Skeletal muscle cell (primary cell): ENCODE results near the gene SLK.
A peak's percentile ranks its signal among the peaks of the same experiment; 100 is the strongest.

ENCODE experiments used
- DNase-seq: peaks from one replicate; pipeline ENCODE4 v3.0.0-alpha.2; 2010; ENCODE audit warnings: low read depth
- H3K4me3 ChIP-seq: 2 replicates; pipeline ENCODE4 v1.5.1; 2011; ENCODE audit warnings: low read depth, mild to moderate bottlenecking, control low read depth, low read length, moderate library complexity

SLK gene

DNA sequence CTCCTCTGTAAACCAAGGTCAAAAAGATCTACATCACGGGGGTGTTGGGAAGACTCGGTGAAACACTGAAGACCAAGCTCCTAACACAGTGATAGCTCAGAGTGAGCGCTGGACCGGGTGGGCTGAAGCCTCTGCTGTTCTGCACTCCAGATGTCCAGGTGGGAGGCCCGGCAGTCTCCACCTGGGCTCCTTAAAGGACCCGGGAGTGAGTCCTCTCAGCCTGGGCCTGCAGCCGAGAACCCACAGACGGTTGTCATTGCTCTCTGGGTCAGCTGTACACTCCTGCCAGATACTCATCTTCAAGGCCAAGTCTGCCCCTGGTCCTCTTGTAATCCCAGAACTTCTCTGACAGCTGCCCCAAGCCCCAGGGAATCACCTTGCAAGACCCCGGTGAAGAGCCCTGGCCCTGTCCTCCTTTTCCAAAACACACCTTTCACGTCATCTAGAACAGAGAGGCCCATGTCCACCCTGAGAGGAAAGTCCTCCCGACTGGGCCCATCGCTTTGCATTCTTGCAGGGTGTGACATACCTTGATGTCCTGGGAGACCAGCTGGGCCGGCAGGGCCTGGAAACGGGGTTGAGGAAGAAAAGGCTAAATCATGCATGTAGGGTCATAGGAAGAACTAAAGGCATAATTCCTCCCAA is 75.1 kb downstream of the SLK start:
- DNase-seq = no peak
- H3K4me3 ChIP-seq = no peak overlapping the region

DNA sequence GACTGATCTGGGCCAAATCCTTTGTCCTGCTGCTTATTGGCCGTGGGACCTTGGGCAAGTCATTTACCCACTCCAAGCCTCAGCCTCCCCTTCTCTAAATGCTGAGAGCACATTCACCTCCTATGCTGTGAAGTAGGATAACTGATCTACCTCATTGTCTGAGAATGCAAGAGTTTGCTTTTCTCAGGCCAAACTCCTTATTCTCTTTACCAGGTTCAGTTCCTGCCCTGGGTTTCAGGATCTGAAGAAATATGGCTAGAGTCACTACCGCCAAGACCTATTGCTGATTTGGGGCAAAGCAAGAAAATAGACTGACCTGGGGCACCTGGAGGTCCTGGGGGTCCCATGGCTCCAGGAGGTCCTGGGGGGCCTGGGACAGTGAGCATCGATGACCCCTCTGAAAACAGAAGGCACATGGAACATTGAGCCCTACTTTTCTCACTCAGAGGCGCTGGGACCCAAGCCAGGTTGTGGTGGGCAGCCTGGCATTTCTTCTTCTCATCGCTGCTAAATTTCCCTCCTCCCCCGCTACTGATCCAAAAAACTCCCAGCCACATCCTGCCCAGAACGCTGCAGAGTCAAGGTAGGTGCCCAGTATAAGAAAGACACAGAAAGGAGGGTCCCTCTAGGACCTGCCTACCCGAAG is 76.4 kb downstream of the SLK start:
- no peak overlapping the region for H3K4me3 ChIP-seq
- DNase-seq = no peak

DNA sequence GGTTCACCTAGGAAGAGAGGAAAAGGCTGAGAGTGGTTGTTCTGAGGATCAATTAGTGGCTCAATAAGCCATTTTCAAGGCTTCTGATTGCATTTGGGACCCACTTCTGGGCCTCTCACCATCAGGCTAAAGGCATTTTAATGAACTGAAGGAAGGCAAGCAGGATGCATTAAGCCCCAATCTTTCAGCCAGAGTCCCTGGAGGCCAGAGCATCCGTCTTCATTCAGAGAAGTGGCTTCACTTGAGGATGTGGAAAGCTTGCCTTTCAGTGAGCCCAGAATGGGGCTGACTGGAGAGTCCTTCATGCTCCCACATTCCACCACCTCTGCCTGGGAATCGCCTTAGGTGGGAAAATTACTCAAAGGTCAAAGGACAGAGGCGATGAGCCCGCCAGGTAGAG is 76.9 kb downstream of the SLK start:
- no peak overlapping the region for H3K4me3 ChIP-seq
- DNase-seq = no peak

DNA sequence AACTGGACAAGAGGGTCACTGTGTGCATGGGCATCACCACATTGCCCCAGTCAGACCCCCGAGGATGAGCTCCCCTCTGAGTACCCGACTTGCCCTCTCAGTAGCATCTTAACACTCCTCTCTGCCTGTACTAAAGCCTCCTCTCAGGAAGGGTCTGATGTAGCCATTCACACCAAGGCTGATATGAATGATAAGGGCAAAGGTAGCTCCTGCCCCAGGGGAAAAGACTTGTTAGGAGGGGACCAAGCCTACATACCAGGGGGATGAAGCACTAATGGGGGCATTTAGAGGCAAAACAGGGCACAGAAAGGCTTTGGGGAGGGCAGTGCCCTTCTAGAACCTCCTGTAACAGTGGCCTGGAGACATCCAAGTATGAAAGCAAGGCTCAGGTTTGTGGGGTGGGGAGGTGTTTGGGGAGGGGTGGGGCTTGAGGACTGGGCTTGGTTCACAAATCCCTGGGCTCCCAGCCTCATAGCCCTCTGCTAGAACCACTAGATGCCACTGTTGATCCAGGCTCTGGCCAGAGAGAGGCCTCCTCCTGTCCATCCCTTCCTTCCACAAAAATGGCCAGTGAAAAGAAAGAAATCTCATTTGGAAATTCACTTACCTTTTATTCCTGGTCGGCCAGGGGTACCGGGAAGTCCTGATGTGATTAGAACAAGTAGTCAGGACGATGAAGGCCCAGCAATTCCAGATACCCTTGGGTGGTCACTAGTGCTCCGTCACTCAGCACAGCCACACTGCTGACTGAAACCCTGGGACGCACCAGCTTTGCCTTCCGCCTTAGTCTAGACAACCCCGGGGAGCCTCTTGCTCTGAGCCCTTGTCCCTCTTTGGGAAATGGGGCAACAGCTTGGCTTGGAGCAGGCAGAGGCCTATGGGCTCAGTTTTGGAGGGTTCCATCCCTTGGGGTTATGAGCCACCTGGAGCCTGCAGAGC is 78.5 kb downstream of the SLK start:
- peak; percentile 33 for DNase-seq
- no peak overlapping the region for H3K4me3 ChIP-seq

DNA sequence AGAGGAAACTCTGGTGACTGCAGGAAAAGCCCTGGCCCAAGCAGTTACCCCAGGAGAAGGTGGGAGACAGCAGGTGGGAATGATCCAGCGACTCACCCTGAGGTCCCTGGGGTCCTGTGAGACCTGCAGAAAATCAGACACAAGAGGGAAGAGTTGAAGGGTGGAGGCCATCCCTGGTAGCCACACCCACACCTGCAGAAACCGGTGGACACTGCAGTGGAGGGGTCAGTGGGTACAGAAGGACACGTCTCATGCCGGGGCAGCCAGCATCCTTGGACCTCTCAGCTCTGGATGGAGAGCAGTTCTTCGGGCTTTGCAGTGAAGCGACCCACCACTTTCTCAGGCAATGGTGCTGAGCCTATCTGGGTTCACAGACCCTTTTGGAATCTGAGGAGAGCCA is 79.7 kb downstream of the SLK start:
- no peak for DNase-seq
- H3K4me3 ChIP-seq = no peak overlapping the region

DNA sequence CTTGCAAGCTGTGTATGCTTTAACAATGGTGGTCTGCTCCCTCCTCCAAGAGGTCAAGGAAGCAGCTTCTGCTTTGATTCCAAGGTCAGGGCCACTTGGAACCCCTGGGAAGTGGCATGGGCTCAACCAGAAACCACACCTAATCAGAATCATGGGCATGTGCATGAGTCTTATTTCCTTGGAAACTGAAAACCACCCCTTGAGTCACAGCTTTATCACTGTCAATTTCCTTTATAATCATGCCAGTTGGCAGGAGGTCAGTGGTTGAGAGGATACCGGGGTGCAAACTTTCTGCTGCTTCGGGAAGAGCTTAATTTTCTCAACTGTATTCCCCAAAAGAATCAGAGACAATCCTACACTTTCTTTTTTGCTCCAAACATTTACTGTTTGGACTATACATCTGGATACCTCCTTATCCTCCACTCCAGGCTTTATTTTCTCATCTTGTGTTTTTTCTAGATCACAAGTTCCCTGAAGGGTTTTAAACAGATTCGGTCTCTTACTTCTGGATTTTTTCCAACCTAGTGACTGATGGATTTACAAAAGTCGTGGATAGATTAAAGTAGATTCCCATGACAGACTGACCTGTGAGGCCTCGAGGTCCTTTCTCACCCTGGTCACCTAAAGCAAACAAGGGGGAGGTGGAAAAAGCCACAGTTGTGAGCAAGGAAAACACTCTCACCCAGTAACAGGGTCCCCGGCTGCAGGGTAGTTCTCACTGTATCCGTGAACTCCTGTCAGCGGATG is 82.7 kb downstream of the SLK start:
- no peak overlapping the region for H3K4me3 ChIP-seq
- DNase-seq = peak; percentile 14

DNA sequence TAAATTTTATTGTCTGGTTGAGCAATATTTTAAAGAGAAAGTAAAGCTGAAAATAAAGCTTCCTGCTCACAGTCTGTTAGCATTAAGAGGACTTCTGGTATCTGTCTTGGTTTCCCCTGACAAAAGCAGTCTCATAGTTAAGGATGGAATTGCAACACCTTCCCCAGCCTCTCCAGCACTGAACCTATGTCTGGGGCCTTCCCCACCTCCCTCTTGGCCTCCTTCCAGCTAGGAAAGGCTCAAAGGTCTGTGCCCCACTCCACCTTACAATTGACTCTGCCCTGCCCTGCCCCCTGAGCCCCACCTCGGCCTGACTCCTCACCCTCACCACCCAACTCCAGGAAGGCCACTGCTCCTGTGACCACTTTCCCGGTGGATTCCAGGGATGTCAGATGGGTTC is 85.5 kb downstream of the SLK start:
- no peak for DNase-seq
- no peak overlapping the region for H3K4me3 ChIP-seq

DNA sequence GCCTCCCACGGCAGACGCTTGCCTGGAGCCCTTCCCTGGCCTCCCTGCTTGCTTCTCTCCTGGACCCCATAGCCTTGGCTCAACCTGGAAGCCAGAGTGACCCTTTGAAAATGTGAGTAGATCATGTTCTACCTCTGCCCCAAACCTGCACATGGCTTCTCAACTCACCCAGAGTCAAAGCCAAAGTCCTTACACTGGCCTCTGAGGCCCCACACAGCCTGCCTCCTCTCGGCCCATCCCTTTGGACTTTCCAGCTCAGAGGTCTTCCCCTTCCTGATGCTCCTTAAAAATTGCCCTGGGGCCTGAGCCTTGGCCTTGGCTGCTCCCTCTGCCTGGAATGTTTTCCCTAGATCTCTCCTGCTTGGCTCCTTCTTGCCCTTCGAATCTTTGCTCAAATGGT is 86.3 kb downstream of the SLK start:
- no peak for DNase-seq
- H3K4me3 ChIP-seq = no peak overlapping the region

DNA sequence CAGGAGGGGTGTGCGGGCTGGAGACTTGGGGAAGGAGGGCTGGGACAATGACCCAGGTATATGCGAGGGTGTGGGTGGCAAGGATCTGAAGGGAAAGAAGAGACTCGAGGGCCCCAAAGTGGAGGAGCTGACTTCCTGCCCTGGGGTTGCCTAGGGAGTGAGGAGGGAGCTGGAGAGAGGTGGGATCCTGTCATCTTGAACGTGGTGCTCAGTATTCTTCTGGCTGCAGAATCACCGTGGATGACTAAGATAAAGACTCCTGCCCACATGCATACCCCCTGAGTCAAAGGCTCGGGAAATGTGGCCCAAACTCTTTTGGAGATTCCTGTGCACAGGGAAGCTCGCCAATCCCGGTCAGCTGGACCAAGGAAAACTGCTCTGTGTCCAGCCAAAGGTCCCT is 87.5 kb downstream of the SLK start:
- no peak for DNase-seq
- H3K4me3 ChIP-seq = no peak overlapping the region

DNA sequence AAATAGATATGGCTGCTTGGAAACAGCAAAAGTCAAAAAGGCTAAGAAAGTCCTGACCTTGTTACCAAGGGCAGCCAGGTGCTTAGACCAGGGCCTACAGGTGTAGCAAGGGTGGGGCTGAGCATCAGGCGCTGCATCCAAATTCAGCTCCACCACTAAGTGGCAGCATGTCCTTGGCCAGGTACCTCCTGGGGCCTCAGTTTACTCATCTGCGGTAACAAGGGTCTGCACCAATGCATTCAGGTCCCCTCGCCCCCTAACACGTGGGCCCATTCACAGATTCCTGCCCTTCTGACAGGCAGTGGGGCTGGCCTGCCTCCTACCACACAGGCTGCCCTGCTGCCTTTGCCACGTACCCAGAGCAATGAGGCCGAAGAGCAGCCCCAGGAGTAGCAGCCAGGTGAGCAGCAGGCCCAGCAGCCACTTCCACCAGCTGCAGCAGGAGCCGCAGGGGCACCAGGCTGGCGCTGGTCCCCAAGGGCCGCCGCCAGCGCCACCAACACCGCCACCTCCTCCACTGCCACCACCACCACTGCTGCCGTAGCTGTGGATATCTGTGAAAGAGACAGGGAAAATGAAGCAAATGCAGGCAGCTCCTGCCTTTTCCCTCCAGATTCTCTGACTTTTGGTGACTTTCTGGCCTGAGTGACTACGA is 89.8 kb downstream of the SLK start:
- H3K4me3 ChIP-seq = no peak overlapping the region
- no peak for DNase-seq

DNA sequence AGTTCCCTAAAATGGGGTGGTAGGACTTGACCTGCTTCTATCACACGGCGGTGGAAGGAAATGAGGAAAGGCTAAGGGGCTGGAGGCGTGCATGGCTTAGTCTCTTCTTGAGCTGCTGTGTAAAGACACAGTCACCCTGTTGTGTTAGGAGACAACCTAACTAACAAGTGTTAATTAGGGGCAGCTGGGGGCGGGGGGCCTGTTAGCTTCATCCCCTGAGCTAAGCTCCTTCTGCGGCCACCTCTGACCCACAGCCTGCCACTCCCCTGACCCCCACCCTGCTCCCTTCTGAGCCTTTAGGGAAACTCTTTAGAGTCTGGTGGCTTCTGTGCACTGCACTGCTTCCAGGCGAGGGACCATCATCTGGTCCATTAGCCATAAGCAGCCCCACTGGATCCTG is 90.8 kb downstream of the SLK start:
- DNase-seq = no peak
- H3K4me3 ChIP-seq = no peak overlapping the region

DNA sequence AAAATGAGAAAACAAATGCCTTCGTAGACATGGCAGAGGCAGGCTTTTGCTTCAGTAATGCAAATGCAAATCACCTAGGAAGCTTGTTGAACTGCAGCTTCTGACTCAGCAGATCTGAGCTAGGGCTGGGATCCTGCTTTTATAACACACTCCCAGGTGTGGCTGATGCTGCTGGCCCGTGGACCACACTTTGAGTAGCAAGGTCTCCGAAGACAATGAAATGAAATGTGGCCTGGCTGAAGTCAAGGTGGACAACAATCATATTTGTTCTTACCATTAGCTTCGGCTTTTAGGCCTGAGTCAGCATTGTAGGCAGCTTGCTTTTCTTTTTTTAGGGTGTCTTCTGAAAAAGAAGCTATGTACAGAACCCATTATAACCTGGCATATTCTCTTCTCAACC is 92.4 kb downstream of the SLK start:
- no peak for DNase-seq
- H3K4me3 ChIP-seq = no peak overlapping the region

DNA sequence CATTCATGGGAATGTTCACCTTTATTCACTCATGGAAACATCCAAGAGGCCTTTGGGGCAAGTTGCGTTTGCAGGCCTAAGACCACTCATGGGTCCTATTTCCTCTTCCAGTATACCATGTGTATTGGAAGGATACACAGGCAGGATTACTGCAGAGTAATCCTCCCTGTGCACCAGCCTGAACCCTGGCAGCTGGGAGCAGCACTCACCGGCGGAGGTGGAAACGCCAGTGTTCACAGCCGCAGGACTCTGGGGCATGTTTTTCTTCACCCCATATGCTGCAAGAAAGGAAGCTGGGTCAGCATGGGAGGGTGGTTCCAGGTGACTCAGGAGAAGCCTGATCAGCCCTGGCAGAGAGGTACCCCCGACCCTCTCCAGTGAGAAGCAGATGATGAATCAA is 94.3 kb downstream of the SLK start:
- no peak overlapping the region for H3K4me3 ChIP-seq
- no peak for DNase-seq

DNA sequence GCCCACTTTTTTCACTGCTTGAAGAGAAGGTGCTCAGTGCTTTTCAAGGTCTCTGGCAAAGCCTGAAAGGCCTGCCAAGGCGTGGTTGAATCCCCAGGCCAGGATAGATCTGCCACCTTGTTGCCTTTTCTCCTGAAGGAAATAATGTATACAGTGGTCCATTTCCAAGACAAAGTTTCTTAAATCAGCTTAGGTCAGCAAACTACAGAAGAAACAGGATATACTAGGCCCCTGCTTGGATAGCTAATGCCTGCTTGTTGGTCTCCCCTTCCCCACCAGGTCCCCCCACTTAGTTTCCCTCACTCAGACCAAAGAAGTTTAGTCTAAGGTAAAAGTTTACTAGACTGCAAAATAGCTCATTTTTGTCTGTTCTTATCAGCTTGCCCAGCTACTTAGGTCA is 98.8 kb downstream of the SLK start:
- H3K4me3 ChIP-seq = no peak overlapping the region
- DNase-seq = no peak

DNA sequence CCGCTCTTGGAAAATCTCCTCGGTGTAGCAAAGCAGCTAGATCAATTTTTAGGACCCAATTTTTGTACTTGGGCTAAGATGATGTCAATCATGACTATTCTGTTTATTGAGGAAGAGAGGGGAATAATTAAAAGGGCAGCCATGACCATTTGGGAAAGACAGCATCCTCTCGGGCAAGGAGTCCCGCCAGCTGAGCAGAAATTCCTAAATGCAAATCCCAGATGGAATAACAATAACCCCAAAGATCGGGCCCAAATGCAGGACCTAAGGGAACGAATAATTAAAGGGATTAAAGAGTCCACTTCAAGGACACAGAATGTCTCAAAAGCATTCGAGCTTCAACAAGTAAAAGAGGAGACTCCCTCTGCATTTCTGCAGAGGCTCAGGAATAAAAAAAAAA is 100.0 kb downstream of the SLK start:
- DNase-seq = no peak
- no peak overlapping the region for H3K4me3 ChIP-seq

DNA sequence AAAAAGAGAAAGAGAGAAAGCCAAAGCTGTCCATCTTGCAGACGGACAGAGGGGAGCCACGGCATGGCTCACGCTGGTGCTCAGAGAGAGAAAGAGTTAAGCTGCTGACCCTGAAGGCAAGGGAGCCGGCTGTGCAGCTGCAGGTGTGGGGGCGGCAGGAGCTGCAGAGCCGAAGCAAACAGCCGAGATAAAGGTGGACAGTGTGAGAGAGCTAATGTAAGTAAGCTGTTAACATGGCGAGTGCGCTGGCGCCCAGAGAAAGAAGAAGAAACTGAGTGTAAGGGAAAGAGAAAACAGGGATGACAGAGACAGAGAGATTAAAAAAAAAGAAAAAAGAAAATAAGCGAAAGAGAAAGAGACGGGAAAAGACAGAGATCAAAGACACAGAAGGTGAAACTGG is 100.6 kb downstream of the SLK start:
- no peak overlapping the region for H3K4me3 ChIP-seq
- DNase-seq = no peak

DNA sequence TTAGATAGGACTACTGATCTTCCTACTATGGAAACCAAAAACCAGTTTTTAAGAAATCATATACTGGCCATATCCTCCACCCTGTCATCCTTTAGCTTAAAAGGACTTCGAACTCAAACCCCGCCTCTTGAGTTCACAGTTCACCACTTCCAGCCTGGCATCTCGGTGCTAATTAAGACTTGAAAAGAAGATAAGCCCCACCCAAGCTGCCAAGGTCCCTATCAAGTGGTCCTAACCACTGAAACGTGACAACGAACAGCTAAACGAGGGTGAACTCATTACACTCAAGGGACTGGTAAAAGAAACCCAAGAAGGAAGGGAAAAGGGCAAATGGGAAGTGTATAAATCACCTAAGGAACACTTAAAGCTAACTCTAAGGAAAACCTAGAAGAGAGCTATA is 102.7 kb downstream of the SLK start:
- DNase-seq = no peak
- no peak overlapping the region for H3K4me3 ChIP-seq

DNA sequence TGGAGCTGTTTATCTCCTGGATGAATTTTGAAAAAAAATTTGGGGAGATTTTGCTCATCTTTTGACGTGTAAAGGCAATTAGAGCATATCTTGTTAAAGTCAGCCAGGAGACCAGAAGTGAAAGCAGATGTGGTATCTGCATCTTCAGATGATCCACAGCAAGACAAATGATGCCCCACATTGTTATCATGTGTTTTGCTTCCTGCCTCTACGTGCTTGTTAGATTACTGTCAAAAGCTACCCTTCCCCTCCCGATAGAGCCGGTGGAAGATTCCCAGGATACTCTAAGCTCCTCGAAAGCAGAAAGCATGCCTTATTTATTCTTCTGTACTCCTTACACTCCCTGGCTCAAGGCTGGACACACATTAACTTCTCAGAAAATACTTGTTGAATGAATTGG is 105.8 kb downstream of the SLK start:
- DNase-seq = no peak
- H3K4me3 ChIP-seq = no peak overlapping the region

DNA sequence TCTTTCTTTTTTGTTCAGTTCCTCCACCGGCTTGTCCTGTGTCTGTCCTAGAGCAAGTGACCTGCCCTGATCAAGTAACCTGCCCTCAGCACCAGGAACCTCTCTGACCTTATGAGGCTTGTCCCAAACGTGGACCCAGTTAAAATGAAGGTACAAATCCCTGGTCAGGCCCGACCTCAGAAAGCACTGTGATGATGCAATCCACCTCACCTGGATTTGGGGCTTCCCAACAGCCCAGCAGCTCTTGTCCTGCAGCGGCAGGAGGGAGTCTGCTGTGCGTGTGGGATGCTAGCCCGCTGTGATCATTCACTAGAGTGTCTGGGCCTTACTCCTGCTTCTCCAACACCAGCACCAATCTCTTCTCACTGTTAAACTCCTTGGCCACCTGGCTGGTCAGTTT is 107.6 kb downstream of the SLK start:
- no peak overlapping the region for H3K4me3 ChIP-seq
- no peak for DNase-seq
